Fibroblast of villous mesenchyme (primary cell): ENCODE data around the gene F2RL3. TPM values are rescaled to one million over a fixed set of nuclear protein-coding genes. Genes with fewer than 3 reads are reported as not detected.
"Not testable (repeated sequence)": the region's sequence is repeated elsewhere in the genome, so short reads cannot be mapped to it uniquely, and the experiment has no call there.

Experiments used
- DNase-seq: peaks from one replicate; pipeline ENCODE4 v3.0.0-alpha.2; 2010; ENCODE audit warnings: low read depth
- H3K4me3 ChIP-seq: 2 replicates; pipeline ENCODE4 v1.5.1; 2011; ENCODE audit warnings: low read depth, mild to moderate bottlenecking, low read length
- CTCF ChIP-seq: IDR thresholded peaks from 2 replicates; pipeline ENCODE4 v1.5.1; 2012; ENCODE audit warnings: low read depth, mild to moderate bottlenecking, low read length; ENCODE audit not compliant: insufficient read depth
- small RNA-seq: library from RNA; depleted of rRNA; stranded (forward); fragments of <200 nt; gene quantifications from one replicate; pipeline ENCODE3, GENCODE V24; 2012
- total RNA-seq: library from RNA; depleted of rRNA; stranded (reverse); fragments of >200 nt; gene quantifications from 2 replicates; pipeline ENCODE4 v1.2.3, GENCODE V29; 2012

F2RL3 gene
- total RNA-seq, 1 donor, result 0.43 TPM

GRCh38 chr19:16930753-16931152 lies 42.0 kb downstream of the F2RL3 start:
- TF ChIP-seq CTCF, result no peak
- DNase-seq, result no peak
- H3K4me3 ChIP-seq, result no peak overlapping the region

GRCh38 chr19:16931306-16931705 lies 42.5 kb downstream of the F2RL3 start:
- H3K4me3 ChIP-seq, result no peak overlapping the region
- TF ChIP-seq CTCF, result no peak
- DNase-seq, result no peak

GRCh38 chr19:16934489-16934888 lies 45.7 kb downstream of the F2RL3 start:
- H3K4me3 ChIP-seq, result no peak overlapping the region
- no peak for DNase-seq
- no peak for TF ChIP-seq CTCF

GRCh38 chr19:16936901-16937300 lies 48.1 kb downstream of the F2RL3 start:
- no peak for DNase-seq
- no peak for TF ChIP-seq CTCF
- no peak overlapping the region for H3K4me3 ChIP-seq

GRCh38 chr19:16937796-16938195 lies 49.0 kb downstream of the F2RL3 start:
- H3K4me3 ChIP-seq, DNase-seq: not testable (repeated sequence)

- DNase-seq, result no peak
- TF ChIP-seq CTCF, result no peak
- no peak overlapping the region for H3K4me3 ChIP-seq
These were observed 49.4 kb downstream of the F2RL3 start for GRCh38 chr19:16938211-16938610.

GRCh38 chr19:16940063-16940462 lies 51.3 kb downstream of the F2RL3 start:
- not testable (repeated sequence) for DNase-seq, H3K4me3 ChIP-seq

- H3K4me3 ChIP-seq, result no peak overlapping the region
- no peak for DNase-seq
- TF ChIP-seq CTCF, result no peak
These were observed 51.8 kb downstream of the F2RL3 start for GRCh38 chr19:16940626-16941025.

Small RNAs within 50 kb of the gene (small RNA-seq; reads per million reads assigned to genes)
- gene RN7SL823P (not detected), gene RN7SL835P (not detected)

Other genes with a start within 250 kb of the F2RL3 start
- gene SMIM7, start 228.9 kb upstream of the F2RL3 start, total RNA-seq, result 60.6 and 68.7 TPM in 2 replicates
- 1.3 and 2.2 TPM in 2 replicates for gene TMEM38A, start 227.9 kb upstream of the F2RL3 start, total RNA-seq
- gene NWD1, start 169.2 kb upstream of the F2RL3 start, total RNA-seq, result not detected in 2 replicates
- 35.4 and 40.2 TPM in 2 replicates for gene SIN3B, start 59.6 kb upstream of the F2RL3 start, total RNA-seq
- 0.43 and 0.64 TPM in 2 replicates for gene CPAMD8, start 137.8 kb downstream of the F2RL3 start, total RNA-seq
- 3.5 TPM in 2 replicates for gene HAUS8, start 186.5 kb downstream of the F2RL3 start, total RNA-seq
- 99.3 and 118 TPM in 2 replicates for gene MYO9B, start 186.8 kb downstream of the F2RL3 start, total RNA-seq